Measurements from ENCODE around the gene CBY3.

DNA sequence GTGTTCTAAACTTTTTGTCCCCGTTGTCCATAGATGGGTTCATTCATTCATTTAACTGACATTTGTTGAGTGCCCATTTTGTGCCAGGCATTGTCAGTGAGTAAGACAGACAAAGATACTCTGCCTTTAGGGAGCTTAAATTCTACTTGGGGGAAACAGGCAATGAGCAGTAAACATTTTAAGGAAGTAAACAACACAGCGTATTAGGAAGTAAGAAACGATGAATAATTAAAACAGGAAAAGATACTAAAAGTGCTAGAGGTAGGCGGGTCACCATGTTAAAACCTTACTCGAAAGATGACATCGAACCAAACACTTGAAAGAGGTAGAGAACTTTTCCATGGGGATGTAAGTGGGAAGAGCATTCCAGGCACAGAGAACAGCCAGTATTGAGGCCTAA, 46.3 kb upstream of the CBY3 start:
- no peak for TF ChIP-seq NRF1 (IDR thresholded peaks at IDR 0.05; ENCODE audit: low read depth, low read length)
- TF ChIP-seq CTCF (IDR thresholded peaks at IDR 0.05): no peak
- TF ChIP-seq FOSL2 (IDR thresholded peaks at IDR 0.05; ENCODE audit: borderline replicate concordance, low read depth): no peak
- TF ChIP-seq USF2 (IDR thresholded peaks at IDR 0.05; ENCODE audit: borderline replicate concordance, low read depth, low read length): no peak
- no peak for TF ChIP-seq REST (IDR thresholded peaks at IDR 0.05; ENCODE audit: low read depth, low read length)
- TF ChIP-seq FOXM1 (IDR thresholded peaks at IDR 0.05; ENCODE audit: low read depth): no peak
- no peak for TF ChIP-seq POLR2AphosphoS5 (IDR thresholded peaks at IDR 0.05; ENCODE audit: low read depth, low read length)
- no peak for TF ChIP-seq MXI1 (IDR thresholded peaks at IDR 0.05; ENCODE audit: low read depth, low read length)
- TF ChIP-seq TEAD4 (IDR thresholded peaks at IDR 0.05; ENCODE audit: borderline replicate concordance, insufficient read depth): no peak
- no peak for TF ChIP-seq GATA2 (CRISPR knock-in tag; IDR thresholded peaks at IDR 0.05)
